Adrenal gland (tissue), 12 donors: ENCODE measurements around the gene EPRS1. TPM values are rescaled to one million over a fixed set of nuclear protein-coding genes. Genes with fewer than 3 reads are reported as not detected.

Experiments used
- DNase-seq, 7 donors: peaks; one replicate each; pipeline ENCODE4 v3.0.0-alpha.2; 2019 to 2020
- H3K27ac ChIP-seq, 5 donors: fragments of 200-600 bp; sonication (generic) in 4 of 5; 1 replicate in 3 of 5; 2 replicates in 2 of 5; pipeline versions ENCODE4 v1.5.1 to v1.8.0; 2016 to 2020; ENCODE audit warnings: mild to moderate bottlenecking in 1 of 5
- H3K27me3 ChIP-seq: fragments of 200-600 bp; 2 replicates; pipeline ENCODE4 v1.8.0; 2021
- H3K36me3 ChIP-seq, 2 donors: fragments of 200-600 bp; replicated peaks in 1 of 2; 1 replicate in 1 of 2; 2 replicates in 1 of 2; pipeline versions ENCODE4 v1.5.1 to v1.8.0; 2018 to 2022
- H3K4me1 ChIP-seq, 2 donors: fragments of 200-600 bp; replicated peaks in 1 of 2; 1 replicate in 1 of 2; 2 replicates in 1 of 2; pipeline versions ENCODE4 v1.5.1 to v1.8.0; 2018 to 2021
- H3K4me3 ChIP-seq, 4 donors: fragments of 200-600 bp; sonication (generic) in 3 of 4; one replicate each; pipeline ENCODE4 v1.5.1; 2016 to 2018
- H3K9me3 ChIP-seq, 3 donors: fragments of 200-600 bp; sonication (generic) in 1 of 3; replicated peaks in 1 of 3; 1 replicate in 2 of 3; 2 replicates in 1 of 3; pipeline versions ENCODE4 v1.5.1 to v1.8.0; 2016 to 2021
- CTCF ChIP-seq, 6 experiments: fragments of 450-650 bp in 4 of 6; fragments of 200-600 bp in 2 of 6; sonication (generic) in 1 of 6; IDR thresholded peaks; 1 replicate in 5 of 6; 2 replicates in 1 of 6; pipeline versions ENCODE4 v1.5.1 to v1.8.0; 2016 to 2021; ENCODE audit warnings: antibody characterized with exemption in 6 of 6, mild to moderate bottlenecking in 2 of 6, moderate library complexity in 1 of 6
- POLR2A ChIP-seq, 2 donors: fragments of 450-650 bp; IDR thresholded peaks; one replicate each; pipeline ENCODE4 v1.6.1; 2017; ENCODE audit warnings: antibody characterized with exemption in 2 of 2, mild to moderate bottlenecking in 2 of 2, moderate library complexity in 1 of 2
- WGBS, 4 donors: extraction: QIAGEN DNeasy Blood & Tissue Kit in 2 of 4; methylation state at CpG; one replicate each; pipeline versions ENCODE4 v1.1.5 to v1.1.7; 2013 to 2017; 5-methylcytosine and 5-hydroxymethylcytosine counted together
- intact Hi-C, 2 donors: fragments of 100-400 bp; cut with DNase I; formaldehyde crosslinking; loops; one replicate each; pipeline versions ENCODE4 v1.14.1 to v1.15.0; 2022 to 2023
- polyA plus RNA-seq, 3 donors: library from polyadenylated mRNA; stranded (reverse); fragments of 200-250 nt in 2 of 3; fragments of 350-450 nt in 1 of 3; fragmentation: Illumina TruSeq in 1 of 3; extraction: RNeasy Lipid Tissue Mini Kit (QIAGEN cat#74804) in 1 of 3; gene quantifications; one replicate each; pipeline ENCODE4 v1.2.3, GENCODE V29; 2013 to 2014
- total RNA-seq, 9 donors: library from RNA; depleted of rRNA in 4 of 9; stranded (reverse); fragments of >200 nt in 4 of 9; fragments of 120-200 nt in 1 of 9; fragmentation: NEBNext Ultra II Directional in 1 of 9; extraction: Animal tissue kit (Norgen Biotek cat#: 25700) in 1 of 9; gene quantifications; one replicate each; pipeline versions ENCODE4 v1.1.0 to v1.2.4, GENCODE V29; 2013 to 2023
- donor health status: healthy with polysubstance abuse.
- donor health status: Bipolar disorder and iron deficiency.
- donor health status: DM: yes; HTN: yes; CAD: no.
- donor health status: DM: no; HTN: no; CAD: no.
- donor health status: DM: no; HTN: no; CAD: no.
- donor health status: DM: yes; HTN: yes; CAD: no.

The EPRS1 gene
- total and polyA plus RNA-seq, 12 donors, result 33.9 to 116 (median 56.7) TPM

DNA sequence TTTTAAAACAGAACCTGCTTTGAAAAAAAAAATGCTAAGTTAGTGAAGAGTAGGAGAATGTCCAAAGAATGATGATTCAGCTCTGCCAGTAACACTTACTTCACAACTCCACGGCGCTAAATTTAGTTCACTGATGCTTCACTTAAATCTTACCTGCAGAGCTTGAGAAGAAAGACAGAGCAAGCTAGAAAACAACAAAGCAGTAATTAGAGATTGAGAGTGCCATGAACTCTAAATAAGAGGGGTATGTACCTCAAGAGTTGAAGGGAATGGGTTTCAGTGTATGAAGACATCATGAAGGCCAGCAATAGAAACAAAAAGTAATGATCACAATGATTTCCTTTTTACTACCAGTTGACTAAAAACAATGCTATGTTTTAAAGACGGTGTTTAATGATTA lies 32.8 kb downstream of the EPRS1 start:
- 71 to 82% (median 78%) methylated on average over 3 of the region's 3 CpGs for WGBS, 4 donors
- Histone ChIP-seq H3K36me3 (peaks cover 0 to 26% of the 10 kb centered on the region in 2 donors), H3K4me1 (peaks cover 0 to 3% of the 10 kb centered on the region in 2 donors), H3K4me3 (no peak overlapping the region), H3K27ac (peak overlapping the region in 1 of 5 donors; percentile 17), H3K27me3 (no peaks in the 10 kb centered on the region), H3K9me3 (no peaks in the 10 kb centered on the region)
- DNase-seq, result peak in 3 of 7 donors; percentile 9 to 37 (median 22)
- TF ChIP-seq POLR2A (IDR thresholded peaks at IDR 0.05), result no peak
- TF ChIP-seq CTCF (IDR thresholded peaks at IDR 0.05), result no peak
- intact Hi-C loops, result no loop called here

DNA sequence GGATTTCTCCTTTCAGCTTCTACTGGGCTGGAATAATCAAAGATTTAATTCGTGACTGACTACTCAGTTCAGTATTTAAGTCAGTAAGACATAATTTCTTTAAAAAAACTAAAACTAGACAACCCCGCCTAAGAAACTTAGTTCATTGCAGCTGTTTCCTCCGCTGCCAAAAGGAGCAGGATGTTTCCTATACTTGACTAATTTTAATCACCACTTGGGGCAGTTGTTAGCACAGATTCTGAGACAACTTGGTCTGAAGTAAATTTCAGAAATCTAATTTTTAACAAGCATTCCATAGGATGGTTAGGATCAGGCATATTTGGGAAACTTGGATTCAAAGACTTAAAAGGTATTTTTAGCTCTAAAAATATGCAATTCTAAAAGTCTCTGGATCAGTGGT lies 34.0 kb downstream of the EPRS1 start:
- WGBS, 4 donors, result 48 to 60% (median 54%) methylated on average over 3 of the region's 3 CpGs
- no peak for DNase-seq
- Histone ChIP-seq H3K27ac (no peak overlapping the region), H3K4me1 (peaks cover 0 to 3% of the 10 kb centered on the region in 2 donors), H3K27me3 (no peaks in the 10 kb centered on the region), H3K4me3 (no peak overlapping the region), H3K9me3 (no peaks in the 10 kb centered on the region), H3K36me3 (peaks cover 0 to 18% of the 10 kb centered on the region in 2 donors)
- TF ChIP-seq POLR2A (IDR thresholded peaks at IDR 0.05) (no peak), CTCF (IDR thresholded peaks at IDR 0.05) (no peak)
- intact Hi-C loops, result no loop called here

- Histone ChIP-seq H3K4me3 (no peak overlapping the region), H3K27ac (no peak overlapping the region), H3K36me3 (peaks cover 0 to 18% of the 10 kb centered on the region in 2 donors), H3K9me3 (no peaks in the 10 kb centered on the region), H3K4me1 (peaks cover 0 to 3% of the 10 kb centered on the region in 2 donors), H3K27me3 (no peaks in the 10 kb centered on the region)
- TF ChIP-seq POLR2A (IDR thresholded peaks at IDR 0.05), result no peak
- TF ChIP-seq CTCF (IDR thresholded peaks at IDR 0.05), result no peak
- intact Hi-C loops, result no loop called here
- DNase-seq, result no peak
Observed at GRCh38 chr1:220011620-220012019, 34.7 kb downstream of the EPRS1 start.

DNA sequence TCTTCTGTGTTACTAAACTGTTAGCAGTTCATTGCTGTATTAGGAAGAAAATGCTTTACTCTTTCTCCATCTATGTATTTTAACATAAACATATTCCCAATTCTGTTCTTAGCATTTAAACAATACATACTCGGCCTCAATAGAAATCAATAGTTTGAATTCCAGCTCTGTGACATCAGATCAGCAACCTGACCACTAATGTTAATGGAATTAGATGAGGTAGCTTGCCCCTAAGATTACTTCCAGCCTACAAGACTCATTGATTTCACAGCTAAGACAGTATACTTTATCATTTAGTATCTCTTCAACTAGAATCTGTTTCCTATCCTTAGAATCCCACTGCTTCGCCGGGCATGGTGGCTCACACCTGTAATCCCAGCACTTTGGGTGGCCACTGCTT lies 38.9 kb downstream of the EPRS1 start:
- no peak for TF ChIP-seq POLR2A (IDR thresholded peaks at IDR 0.05)
- no peak for TF ChIP-seq CTCF (IDR thresholded peaks at IDR 0.05)
- H3K4me1 ChIP-seq, result no peaks in the 10 kb centered on the region
- H3K36me3 ChIP-seq, result peaks cover 0 to 48% of the 10 kb centered on the region in 2 donors
- H3K27ac ChIP-seq, result no peak overlapping the region
- no peak overlapping the region for H3K4me3 ChIP-seq
- 93 to 98% (median 94%) methylated on average over 3 of the region's 3 CpGs for WGBS, 4 donors
- no peak for DNase-seq
- intact Hi-C loops, result no loop called here
- no peaks in the 10 kb centered on the region for H3K27me3 ChIP-seq
- H3K9me3 ChIP-seq, result no peaks in the 10 kb centered on the region
